Upper lobe of right lung (tissue), 1 donor: Measurements from ENCODE around the gene PKMYT1. TPM values are rescaled to one million over a fixed set of nuclear protein-coding genes. Genes with fewer than 3 reads are reported as not detected.

ENCODE experiments used
- ATAC-seq: fragments of 200-7000 bp; cut with Tn5 transposase; one replicate; pipeline ENCODE4 v1.9.1; 2020; ENCODE audit warnings: mild to moderate bottlenecking, moderate library complexity
- DNase-seq: peaks from one replicate; pipeline ENCODE4 v3.0.0-alpha.2; 2020
- H3K27ac ChIP-seq: fragments of 200-600 bp; one replicate; pipeline ENCODE4 v1.8.0; 2022
- H3K27me3 ChIP-seq: fragments of 200-600 bp; one replicate; pipeline ENCODE4 v1.8.0; 2022; ENCODE audit warnings: mild to moderate bottlenecking
- H3K36me3 ChIP-seq: fragments of 200-600 bp; one replicate; pipeline ENCODE4 v1.8.0; 2022
- H3K4me1 ChIP-seq: fragments of 200-600 bp; one replicate; pipeline ENCODE4 v1.8.0; 2022
- H3K4me3 ChIP-seq: fragments of 200-600 bp; one replicate; pipeline ENCODE4 v1.8.0; 2022; ENCODE audit warnings: mild to moderate bottlenecking
- H3K9me3 ChIP-seq: fragments of 200-600 bp; one replicate; pipeline ENCODE4 v1.8.0; 2022
- intact Hi-C: fragments of 100-400 bp; cut with DNase I; formaldehyde crosslinking; loops from one replicate; pipeline ENCODE4 v1.11.0; 2022
- total RNA-seq: library from RNA; stranded (reverse); fragmentation: NEBNext Ultra II Directional; extraction: Animal tissue kit (Norgen Biotek cat#: 25700); gene quantifications from one replicate; pipeline ENCODE4 v1.2.1, GENCODE V29; 2021
- TF ChIP-seq, protein P1 (sequence below): fragments of 200-600 bp; IDR thresholded peaks from one replicate; pipeline ENCODE4 v1.8.0; 2022; ENCODE audit warnings: antibody characterized with exemption
- donor health status: DM: no; HTN: yes; CAD: no; lungs with severe emphysema.

PKMYT1 gene
- total RNA-seq, 1 donor from 2014 or later, result 3.8 TPM

DNA sequence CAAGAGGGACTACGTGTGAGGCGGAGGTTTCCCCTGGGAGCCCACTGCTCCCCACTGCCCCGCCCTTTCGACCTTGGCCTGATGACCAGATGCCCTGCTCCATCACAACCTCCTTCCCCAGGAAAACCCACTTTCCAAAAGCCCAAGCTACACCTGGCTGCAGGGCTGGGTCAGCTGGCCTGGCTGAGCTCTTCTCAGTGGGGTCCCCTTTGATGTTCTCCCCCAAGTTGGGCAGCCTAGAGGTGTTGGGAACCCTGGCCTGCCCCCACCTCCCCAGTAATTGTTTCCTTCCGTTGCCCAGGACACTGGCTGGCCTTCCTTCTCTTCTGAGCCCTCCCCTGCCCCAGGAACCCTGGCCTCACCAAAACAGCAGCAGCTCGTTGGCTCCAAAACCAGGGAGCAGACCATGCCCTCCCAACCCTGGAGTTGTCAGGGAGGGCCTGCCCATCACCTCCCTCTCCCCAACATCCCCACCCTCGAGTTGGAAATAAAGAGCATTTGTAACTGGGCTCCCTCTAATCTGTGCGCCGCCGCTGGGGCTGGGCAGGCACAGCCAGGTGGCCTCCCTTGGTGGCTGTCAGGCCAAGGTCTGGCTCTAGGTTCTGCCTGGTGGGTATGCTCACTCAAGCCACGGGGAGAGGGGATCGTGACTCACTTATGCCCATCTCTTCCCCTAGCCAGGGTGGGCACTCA is 33.9 kb upstream of the PKMYT1 start:
- TF ChIP-seq, protein P1, sequence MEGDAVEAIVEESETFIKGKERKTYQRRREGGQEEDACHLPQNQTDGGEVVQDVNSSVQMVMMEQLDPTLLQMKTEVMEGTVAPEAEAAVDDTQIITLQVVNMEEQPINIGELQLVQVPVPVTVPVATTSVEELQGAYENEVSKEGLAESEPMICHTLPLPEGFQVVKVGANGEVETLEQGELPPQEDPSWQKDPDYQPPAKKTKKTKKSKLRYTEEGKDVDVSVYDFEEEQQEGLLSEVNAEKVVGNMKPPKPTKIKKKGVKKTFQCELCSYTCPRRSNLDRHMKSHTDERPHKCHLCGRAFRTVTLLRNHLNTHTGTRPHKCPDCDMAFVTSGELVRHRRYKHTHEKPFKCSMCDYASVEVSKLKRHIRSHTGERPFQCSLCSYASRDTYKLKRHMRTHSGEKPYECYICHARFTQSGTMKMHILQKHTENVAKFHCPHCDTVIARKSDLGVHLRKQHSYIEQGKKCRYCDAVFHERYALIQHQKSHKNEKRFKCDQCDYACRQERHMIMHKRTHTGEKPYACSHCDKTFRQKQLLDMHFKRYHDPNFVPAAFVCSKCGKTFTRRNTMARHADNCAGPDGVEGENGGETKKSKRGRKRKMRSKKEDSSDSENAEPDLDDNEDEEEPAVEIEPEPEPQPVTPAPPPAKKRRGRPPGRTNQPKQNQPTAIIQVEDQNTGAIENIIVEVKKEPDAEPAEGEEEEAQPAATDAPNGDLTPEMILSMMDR, result no peak
- ATAC-seq (no peak), DNase-seq (no peak)
- Histone ChIP-seq H3K36me3 (no peaks in the 10 kb centered on the region), H3K4me1 (peaks cover 14% of the 10 kb centered on the region), H3K4me3 (no peak overlapping the region), H3K27me3 (peaks cover 32% of the 10 kb centered on the region), H3K9me3 (no peaks in the 10 kb centered on the region), H3K27ac (no peak overlapping the region)
- intact Hi-C loops, result no loop called here

DNA sequence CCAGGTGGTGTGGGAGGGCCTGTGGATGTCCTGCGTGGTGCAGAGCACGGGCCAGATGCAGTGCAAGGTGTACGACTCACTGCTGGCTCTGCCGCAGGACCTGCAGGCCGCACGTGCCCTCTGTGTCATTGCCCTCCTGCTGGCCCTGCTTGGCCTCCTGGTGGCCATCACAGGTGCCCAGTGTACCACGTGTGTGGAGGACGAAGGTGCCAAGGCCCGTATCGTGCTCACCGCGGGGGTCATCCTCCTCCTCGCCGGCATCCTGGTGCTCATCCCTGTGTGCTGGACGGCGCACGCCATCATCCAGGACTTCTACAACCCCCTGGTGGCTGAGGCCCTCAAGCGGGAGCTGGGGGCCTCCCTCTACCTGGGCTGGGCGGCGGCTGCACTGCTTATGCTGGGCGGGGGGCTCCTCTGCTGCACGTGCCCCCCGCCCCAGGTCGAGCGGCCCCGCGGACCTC is 33.3 kb upstream of the PKMYT1 start:
- DNase-seq, result no peak
- TF ChIP-seq, protein P1, result no peak
- Histone ChIP-seq H3K27me3 (peaks cover 33% of the 10 kb centered on the region), H3K27ac (no peak overlapping the region), H3K4me3 (no peak overlapping the region), H3K4me1 (peaks cover 14% of the 10 kb centered on the region), H3K36me3 (no peaks in the 10 kb centered on the region), H3K9me3 (no peaks in the 10 kb centered on the region)
- intact Hi-C loops, result no loop called here
- no peak for ATAC-seq

DNA sequence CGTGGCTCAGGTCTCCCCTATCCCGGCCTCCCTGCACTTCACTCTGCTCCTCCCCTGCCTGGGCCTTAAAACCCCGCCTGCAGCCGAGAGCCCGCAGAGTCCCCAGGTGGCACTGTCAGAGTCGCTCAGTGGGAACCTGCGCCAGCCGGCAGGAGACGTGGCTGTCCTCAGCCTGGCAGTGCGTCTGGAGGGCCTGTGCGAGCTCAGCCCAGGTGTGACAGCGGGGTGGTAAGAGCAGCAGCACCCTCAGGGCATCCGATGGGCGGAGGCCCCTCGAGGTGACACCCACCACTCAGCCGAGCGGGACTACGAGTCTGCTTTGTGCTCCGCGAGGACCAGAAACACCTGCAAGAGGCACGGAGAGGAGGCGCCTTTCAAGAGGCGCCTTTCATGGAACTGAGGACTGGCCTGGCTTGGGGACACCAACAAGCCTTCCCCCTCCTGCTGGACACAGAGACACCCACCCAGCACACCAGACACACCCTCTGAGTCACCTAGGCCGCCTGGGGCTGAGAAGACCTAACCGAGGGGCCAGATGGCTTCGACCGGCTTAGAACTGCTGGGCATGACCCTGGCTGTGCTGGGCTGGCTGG is 32.7 kb upstream of the PKMYT1 start, which contains the start of gene CLDN9:
Gene CLDN9, plus strand, starts transcription at position 96 of the 593 bp plus-strand sequence. Its CDS starts 440 bp downstream, at position 536.
- peak; percentile 83 for DNase-seq

DNA sequence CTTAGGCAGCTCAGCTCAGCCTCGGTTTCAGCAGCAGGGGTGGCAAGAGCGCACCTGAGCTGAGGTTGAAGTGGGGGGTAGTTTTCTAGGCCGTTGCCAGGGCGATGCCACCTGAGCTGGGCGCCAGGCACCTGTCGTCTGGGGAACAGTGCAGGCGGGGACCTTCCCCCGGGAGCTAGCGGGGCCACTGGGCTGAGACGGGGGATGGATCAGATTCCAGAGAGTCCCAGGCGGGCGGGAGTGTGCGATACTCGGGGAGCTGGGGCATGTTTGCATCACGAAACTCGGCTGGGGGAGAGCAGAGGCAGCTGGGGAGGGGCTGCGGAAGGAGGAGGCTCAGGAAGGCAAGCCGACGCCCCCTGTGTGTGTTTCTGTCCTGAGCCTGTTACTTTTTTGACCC is 32.0 kb upstream of the PKMYT1 start:
- DNase-seq (no peak), ATAC-seq (no peak)
- H3K9me3 ChIP-seq, result no peaks in the 10 kb centered on the region
- H3K27me3 ChIP-seq, result peaks cover 22% of the 10 kb centered on the region
- peaks cover 19% of the 10 kb centered on the region for H3K4me1 ChIP-seq
- TF ChIP-seq, protein P1, result no peak
- H3K36me3 ChIP-seq, result no peaks in the 10 kb centered on the region
- intact Hi-C loops, result no loop called here
- H3K27ac ChIP-seq, result no peak overlapping the region
- no peak overlapping the region for H3K4me3 ChIP-seq

More for the DNA sequence above, 32.7 kb upstream of the PKMYT1 start, which contains the start of gene CLDN9:
- Histone ChIP-seq H3K27ac (no peak within 1 kb of the TSS), H3K4me1 (peaks cover 14% of the 10 kb centered on the region), H3K4me3 (no peak within 1 kb of the TSS), H3K36me3 (no peaks in the 10 kb centered on the region), H3K27me3 (peaks cover 27% of the 10 kb centered on the region), H3K9me3 (no peaks in the 10 kb centered on the region)
- TF ChIP-seq, protein P1, result no peak
- peak; percentile 69 for ATAC-seq
- intact Hi-C loops, result no loop called here

DNA sequence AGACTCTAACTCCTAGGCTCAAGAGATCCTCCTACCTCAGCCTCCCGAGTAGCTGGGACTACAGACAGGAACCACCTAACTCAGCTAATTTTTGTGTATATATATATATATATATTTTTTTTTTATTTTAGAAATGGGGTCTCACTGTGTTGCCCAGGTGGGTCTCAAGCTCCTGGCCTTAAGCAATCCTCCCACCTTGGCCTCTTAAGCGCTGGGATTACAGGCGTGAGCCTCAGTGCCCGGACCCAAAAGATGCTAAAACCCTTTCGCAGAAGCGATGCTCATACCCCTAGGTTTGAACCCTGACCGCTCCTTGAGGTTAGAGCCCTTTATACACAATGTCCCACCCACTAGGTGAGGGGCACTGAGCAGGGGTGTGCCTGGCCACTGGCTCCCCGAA is 30.3 kb upstream of the PKMYT1 start:
- TF ChIP-seq, protein P1, result no peak
- no peak for ATAC-seq
- no peak for DNase-seq
- H3K27me3 ChIP-seq, result peaks cover 29% of the 10 kb centered on the region
- no peak overlapping the region for H3K4me3 ChIP-seq
- no peaks in the 10 kb centered on the region for H3K9me3 ChIP-seq
- H3K36me3 ChIP-seq, result no peaks in the 10 kb centered on the region
- intact Hi-C loops, result no loop called here
- peak overlapping the region; percentile 78 for H3K27ac ChIP-seq
- H3K4me1 ChIP-seq, result peaks cover 22% of the 10 kb centered on the region
